NCI-H446 treated with DMSO at 0.1 percent for 48 hours (cell line): Measurements from ENCODE around the gene RIN3.

Experiments used
- DNase-seq: peaks from one replicate; lab custom pipeline; 2025; lab: John Stamatoyannopoulos, UW

RIN3 gene

DNA sequence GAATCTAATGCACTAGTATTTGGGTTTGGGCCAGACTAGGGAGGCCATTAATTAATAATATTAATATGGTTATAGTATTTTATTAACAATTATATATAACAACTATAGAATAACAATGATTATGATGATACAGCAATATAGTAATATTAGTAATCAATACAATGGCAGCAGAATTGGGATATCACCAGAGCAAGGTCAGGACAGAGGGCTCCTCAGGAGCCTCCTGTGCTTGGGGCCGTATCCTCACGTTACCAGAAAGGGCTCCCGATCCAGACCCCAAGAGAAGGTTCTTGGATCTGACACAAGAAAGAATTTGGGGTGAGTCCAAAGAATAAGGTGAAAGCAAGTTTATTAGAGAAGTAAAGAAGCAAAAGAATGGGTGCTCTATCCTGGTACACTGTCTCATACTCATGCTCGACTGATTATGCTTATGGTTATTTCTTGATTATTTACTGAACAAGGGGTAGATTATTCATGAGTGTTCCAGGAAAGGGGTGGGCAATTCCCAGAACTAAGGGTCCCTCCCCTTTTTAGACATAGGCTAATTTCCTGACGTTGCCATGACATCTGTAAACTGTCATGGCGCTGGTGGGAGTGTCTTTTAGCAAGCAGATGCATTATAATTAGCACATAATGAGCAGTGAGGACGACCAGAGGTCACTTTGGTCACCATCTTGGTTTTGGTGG is 61.6 kb downstream of the RIN3 start:
- DNase-seq, result no peak

- DNase-seq, result no peak
Observed at GRCh38 chr14:92575748-92576303, 62.2 kb downstream of the RIN3 start.

GRCh38 chr14:92577321-92577742 is 63.8 kb downstream of the RIN3 start:
- DNase-seq, result no peak

DNA sequence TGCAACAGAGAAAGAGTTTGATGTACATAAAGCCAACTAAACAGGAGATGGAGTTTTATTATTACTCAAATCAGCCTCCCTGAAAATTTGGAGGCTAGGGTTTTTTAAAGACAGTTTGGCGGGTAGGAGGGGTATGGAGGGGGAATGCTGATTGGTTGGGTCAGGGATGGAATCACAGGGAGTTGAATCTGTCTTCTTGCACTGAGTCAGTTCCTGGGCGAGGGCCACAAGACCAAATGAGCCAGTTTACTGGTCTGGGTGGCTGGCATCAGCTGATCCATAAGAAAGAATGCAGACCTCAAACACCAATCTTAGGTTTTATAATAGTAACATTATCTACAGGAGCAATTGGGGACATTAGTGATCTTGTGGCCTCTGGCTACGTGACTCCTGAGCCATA is 64.9 kb downstream of the RIN3 start:
- no peak for DNase-seq

- DNase-seq, result no peak
Observed at GRCh38 chr14:92579244-92579936, 65.8 kb downstream of the RIN3 start.

- DNase-seq, result no peak
Observed at GRCh38 chr14:92581206-92581605, 67.6 kb downstream of the RIN3 start.

DNA sequence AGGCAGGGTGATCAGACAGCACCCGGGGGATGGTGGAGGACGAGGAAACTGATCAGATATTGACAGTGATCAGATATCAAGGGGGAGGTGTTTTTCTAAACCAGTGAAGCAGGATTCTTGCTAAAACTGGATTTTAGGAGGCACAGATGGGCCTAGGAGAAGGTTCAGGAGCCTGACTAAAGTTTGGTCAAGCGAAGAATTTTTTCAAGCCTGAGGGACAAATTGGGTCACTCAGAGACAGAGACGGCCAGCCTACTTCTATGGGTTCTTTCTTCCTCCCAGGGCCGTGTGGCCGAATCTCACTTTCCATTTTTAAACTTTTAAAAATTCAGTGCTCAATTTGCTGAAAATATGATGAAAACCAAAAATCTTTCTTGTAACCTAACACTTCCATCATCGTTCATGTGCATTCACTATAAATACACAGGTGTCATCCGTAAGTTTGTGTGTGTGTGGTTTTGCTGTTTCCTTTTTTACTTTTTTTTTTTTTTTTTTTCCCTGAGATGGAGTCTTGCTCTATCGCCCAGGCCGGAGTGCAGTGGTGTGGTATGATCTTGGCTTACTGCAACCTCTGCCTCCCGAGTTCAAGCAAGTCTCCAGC is 68.5 kb downstream of the RIN3 start:
- DNase-seq, result no peak

GRCh38 chr14:92582706-92583452 is 69.3 kb downstream of the RIN3 start:
- DNase-seq, result no peak

- DNase-seq, result no peak
Observed at GRCh38 chr14:92584220-92584619, 70.6 kb downstream of the RIN3 start.

- no peak for DNase-seq
Observed at GRCh38 chr14:92584816-92585215, 71.2 kb downstream of the RIN3 start.

GRCh38 chr14:92585981-92586937 is 72.7 kb downstream of the RIN3 start:
- DNase-seq, result no peak

DNA sequence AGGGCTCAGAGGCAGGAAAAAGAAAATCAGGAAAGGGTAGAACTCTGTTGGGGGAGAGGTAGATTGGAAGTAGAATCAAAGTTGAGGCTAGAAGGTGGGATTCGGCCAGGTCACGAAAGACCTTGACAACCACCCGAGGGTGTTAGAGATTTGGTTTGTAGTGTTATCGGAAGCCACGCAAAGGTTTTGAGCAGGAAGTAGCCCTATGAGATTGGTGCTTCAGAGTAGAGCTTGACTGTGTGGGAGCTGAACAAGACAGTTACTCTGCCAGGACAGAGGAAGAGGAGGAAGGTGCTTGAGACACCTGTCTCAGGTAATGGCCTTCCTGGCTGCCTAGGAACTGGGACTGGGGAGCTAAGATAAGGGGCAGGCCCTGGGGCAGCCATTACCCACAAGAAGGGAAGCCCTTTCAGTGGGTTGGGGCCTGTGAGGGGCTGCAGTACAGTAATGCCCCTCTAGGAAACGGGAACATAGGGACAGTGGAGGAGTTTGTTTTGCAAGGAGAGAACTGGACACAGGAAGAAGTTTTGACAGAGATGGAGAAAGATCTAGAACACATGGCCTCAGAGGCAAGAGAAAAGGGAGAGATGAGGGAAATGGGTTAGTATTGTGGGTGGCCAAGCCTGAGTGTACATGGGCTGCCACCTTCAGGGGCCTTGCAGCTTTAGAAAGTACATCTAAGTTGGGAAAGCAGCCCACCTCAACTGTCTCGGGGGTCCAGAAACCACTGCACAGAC is 73.5 kb downstream of the RIN3 start:
- DNase-seq, result no peak

DNA sequence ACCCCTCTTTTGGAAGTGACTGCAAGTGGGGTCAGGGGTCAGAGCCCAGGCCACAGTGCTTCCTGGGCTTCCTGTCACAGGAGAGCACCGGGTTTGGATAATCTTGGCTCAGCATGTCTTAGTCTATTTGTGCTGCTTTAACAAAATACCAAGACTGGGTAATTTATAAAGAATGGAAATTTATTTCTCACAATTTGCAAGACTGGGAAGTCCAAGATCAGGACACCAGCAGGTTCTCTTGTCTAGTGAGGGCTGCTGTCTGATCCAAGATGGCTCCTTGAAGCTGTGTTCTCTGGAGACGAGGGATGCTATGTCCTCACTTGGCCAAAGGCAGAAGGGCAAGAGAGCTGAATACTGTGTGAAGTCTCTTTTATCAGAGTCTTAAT is 74.1 kb downstream of the RIN3 start:
- no peak for DNase-seq

GRCh38 chr14:92589213-92589852 is 75.8 kb downstream of the RIN3 start:
- no peak for DNase-seq

- no peak for DNase-seq
Observed at GRCh38 chr14:92590176-92590575, 76.6 kb downstream of the RIN3 start.

DNA sequence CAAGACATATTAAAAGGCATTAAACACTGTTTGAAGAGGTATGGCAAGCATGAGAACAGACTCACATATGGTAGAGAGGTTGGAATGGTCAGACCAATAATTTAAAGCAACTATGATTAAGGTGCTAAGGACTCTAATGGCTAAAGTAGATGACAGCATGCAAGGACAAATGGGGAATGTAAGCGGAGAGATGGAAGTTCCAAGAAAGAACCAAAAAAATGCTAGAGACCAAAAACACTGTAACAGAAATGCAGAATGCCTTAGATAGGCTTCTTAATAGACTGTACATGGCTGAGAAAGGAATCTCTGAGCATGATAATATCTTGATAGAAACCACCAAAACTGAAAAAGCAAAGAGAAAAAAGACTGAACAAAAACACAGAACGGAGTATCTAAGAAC is 77.4 kb downstream of the RIN3 start:
- DNase-seq, result no peak

- no peak for DNase-seq
Observed at GRCh38 chr14:92591346-92591745, 77.8 kb downstream of the RIN3 start.

DNA sequence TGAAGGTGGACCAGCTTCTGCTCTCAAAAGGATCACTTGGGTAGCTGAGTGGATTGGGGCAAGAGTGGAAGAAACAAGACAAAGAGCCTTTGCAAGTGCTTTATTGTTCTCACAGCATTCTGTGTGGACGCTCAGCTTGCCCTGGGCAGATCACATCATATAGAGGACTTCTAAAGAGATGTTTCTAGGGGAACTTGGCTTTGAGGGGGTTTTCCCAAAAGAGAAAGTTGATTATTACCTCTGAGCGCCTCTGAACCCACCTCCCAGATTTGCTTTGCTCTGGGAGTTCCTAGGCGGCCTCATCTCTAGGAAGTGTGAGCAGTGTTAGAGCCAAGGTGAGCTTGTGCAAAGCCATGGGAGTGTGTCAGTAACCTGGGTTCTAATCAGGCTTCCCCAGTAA is 81.7 kb downstream of the RIN3 start:
- no peak for DNase-seq

DNA sequence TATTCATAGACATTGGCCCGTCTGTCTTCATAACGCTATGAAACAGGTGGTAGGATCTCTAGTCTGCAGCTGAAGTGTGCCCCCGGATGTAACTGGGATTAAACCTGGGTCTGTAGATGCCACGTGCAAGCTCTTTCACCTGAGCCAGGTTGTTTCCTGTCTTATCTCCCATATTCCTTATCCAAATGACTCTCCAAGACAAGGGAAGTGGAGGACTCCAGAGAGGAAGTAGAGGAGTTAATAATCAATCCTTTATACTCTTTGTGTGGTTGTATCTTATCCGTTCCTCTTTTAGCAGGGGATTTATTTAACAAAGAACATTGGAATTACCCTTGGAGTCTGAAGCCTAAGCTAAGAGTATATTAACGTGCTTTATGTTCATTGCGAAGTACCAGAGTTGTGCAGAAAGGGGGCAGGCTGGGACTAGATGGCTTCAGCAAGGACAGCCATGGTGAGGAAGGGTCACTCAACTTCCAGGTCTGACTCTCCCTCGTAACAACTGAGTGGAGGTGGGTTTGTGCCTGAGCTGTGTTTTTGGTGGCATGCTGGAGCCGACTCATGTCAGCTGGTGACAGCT is 82.8 kb downstream of the RIN3 start:
- no peak for DNase-seq
